CD4-positive, alpha-beta T cell treated with Interleukin-2 at 100 ng/mL for 4 hours (primary cell): ENCODE measurements around the gene GTF2H1.
"Not testable (repeated sequence)": the region's sequence is repeated elsewhere in the genome, so short reads cannot be mapped to it uniquely, and the experiment has no call there.

Source experiments
- DNase-seq: peaks from one replicate; pipeline ENCODE4 v3.0.0-alpha.2; 2020; ENCODE audit warnings: low spot score

GTF2H1 gene

DNA sequence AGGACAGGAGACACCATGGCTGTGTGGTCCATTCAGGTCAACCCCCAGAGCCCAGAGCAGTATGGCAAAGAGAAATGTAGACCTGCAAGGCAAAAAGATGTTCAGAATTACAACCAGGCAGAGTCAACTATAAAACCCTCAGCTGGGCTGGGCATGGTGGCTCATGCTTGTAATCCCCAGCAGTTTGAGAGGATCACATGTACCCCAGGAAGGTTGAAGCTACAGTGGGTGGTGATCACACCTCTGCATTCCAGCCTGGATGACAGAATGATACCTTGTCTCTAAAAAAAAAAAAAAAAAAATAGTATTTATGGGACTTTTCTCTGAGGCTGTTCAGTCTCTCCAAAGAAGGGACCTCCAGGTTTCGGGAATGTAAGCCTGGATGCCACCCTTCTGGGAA, 53.6 kb downstream of the GTF2H1 start:
- no peak for DNase-seq

DNA sequence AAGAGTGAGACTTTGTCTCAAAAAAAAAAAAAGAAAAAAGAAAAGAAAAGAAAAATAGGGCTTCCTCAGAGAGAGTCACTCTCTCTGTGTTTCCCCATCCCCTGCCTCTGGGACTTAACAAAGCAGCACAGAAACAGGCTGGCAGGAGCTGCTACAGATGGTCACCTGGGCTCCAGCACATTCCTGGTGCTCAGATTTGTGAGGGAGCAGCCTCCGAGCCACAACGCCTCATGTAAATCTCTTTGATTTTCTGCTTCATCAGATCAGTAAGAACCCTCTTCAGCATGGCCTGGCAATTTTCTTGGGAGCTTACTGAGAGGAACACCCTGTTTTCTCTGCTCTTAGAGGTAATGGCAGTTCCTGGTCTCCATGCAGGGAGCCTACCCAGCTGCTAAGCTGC, 56.8 kb downstream of the GTF2H1 start:
- no peak for DNase-seq

DNA sequence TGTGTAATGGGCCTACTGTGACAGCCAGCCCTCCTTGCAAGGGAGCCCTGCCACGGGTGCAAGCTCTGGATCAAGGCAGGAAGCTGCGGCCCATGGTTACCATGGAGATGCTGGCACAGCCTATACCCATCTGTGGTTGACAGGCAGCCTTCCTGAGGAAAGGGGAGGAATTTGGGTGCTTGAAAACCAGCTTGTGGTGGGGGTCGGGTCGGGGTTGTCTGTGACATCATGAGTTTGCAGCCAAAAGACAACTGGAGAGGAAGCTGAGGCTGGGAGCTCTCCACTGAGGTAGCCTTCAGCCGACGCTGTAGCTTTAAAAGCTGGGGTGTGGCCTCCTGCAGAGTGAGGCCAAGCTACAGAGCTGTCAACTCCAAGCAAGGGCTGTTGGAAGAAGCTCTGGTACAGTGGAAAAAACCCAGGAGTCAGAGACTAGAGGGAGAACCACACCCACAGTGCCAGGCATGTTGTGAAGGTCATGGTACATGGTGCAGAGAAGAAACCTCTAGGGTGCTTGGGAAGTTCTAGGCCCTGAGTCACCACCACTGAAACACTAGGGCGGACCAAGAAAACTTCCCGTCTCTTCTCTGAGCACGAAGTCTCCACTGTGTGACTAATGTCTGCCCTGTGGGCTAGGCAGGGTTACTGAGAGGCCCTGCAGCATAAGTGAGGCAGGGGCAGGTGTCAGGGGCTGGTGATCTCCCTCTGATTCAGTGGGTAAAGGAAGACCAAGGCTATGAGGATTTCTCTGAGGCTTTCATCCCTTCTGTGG, 61.2 kb downstream of the GTF2H1 start:
- DNase-seq = peak; percentile 88

DNA sequence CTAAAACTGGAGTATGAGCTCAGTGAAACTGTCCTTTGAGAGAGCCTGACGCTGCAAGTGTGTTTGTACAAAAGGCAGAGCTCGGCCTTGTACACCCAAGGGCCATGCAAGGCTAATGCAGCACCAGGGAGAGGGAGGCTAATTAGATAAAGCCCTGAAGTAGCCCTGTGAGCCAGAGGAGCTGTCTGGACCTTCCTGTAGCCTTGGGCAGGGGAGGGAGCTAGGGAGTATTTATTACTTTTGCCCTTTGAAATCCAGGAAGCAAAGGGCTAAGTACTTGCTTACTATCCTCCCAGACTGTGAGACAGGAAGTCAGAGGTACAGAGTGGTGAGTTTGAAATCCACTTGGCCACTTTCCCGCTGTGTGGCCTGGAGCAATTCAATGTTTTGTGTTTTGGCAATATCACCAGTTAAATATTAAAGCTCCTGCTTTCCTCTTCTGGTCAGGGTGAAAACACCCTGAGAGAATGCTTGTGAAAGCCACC, 61.8 kb downstream of the GTF2H1 start:
- peak; percentile 34 for DNase-seq

DNA sequence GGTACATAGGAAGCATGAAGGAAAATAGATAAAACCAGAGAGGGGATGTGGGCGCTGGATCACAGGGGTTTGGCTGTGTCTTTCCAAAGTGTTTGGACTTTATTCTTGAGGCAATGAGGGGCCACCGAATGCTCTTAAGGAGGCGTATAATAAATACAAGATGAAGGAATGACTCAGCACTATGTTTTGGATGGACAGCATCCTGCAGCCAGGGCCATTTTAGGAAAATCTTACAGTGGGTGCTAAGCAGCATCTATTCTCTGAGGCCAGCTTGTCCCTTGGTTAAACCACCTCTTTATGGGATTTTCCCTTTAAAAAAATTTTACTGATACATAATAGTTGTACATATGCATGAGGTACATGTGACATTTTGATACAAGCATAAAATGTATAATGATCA, 67.7 kb downstream of the GTF2H1 start:
- DNase-seq = no peak

DNA sequence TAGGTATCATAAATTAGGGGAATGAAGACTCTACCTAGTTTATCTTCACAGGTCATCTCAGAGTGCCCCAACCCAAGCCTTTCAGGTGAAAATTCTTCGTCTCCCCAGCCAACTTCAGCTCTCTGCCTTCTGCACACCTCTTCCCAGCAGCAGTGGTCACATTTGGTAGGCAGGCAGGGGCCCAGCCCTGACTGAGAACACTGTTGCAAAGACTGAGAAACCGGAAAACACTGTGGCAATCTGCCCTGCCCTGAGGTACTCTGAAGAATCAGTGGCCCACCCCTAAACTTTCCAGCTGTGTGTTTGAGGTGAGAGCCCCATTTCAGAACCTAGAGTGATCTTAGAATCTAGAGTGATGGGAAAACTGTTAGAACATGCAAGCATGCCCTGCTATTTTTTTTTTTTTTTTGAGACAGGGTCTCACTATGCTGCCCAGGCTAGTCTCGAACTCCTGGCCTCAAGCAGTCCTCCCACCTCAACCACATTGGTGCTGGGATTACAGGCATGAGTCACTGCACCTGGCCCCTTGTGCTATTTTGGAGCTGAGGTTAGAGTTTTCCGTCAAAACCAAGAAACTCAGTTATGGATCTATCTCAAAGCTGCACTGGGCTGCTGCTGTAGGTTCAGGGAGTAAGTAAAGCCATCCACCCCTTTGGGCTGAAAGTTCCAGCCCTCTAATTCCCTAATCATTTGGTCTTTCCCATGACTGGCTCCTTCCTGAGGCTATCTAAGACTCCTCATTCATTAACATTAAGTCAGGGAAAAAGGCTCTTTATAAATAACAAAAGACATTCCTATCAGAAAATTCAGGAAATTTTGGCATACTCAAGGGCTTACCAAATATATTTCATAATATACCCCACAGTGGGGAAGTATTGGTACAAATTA, 70.3 kb downstream of the GTF2H1 start:
- DNase-seq = no peak

DNA sequence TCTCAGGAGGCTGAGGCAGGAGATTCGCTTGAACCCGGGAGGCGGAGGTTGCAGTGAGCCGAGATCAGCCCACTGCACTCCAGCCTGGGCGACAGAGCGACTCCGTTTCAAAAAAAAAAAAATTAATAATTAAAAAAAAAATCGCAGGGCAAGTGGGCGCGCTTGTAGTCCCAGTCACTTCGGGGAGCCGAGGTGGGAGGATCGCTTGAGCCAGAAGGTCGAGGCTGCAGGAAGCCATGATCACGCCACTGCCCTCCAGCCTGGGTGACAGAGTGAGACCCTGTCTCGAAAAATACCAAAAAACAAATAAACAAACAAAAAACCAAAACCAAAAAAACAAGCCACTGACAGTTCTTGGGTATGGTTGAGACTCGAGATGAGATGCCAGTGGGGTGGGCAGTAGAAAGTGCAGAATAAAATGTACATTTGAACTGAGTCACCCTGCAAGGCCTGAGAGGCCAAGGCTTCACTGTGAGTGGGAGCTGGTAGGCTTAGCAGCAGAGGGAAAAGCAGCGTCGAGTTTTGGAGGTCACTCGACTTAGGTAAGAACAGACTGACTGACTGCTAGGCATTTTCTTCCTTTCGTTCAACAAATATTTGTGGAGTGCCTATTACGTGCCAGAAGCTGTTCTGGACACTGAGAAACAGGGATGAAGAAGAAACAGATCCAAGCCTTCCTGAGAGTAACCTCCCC, 71.4 kb downstream of the GTF2H1 start:
- no peak for DNase-seq

DNA sequence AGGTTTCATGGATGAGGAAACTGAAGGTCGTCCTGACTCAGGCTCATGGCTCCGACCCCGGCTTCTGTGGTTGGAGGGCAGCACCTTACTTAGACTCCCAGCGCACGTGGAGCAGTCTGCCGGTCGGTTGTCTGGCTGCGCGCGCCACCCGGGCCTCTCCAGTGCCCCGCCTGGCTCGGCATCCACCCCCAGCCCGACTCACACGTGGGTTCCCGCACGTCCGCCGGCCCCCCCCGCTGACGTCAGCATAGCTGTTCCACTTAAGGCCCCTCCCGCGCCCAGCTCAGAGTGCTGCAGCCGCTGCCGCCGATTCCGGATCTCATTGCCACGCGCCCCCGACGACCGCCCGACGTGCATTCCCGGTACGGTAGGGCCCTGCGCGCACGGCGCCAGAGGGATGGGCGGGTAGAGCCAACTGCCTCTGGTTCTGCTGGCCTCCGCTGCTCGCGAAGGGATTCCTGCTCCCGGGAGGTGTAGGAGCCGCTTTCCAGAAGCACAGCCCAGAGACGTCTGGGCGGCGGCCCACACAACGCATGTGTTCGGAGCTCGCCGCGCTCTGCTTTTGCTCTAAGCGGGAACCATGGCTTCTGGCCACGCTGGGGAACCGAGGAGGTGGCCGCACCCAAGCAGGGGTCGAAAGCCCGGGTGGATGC, 72.0 kb downstream of the GTF2H1 start, which contains the start of gene LDHA:
TSS of gene LDHA (plus strand) at position 289 of the 653 bp plus-strand sequence. CDS start 2,280 bp downstream, outside the sequence.
- peak; percentile 98 for DNase-seq

DNA sequence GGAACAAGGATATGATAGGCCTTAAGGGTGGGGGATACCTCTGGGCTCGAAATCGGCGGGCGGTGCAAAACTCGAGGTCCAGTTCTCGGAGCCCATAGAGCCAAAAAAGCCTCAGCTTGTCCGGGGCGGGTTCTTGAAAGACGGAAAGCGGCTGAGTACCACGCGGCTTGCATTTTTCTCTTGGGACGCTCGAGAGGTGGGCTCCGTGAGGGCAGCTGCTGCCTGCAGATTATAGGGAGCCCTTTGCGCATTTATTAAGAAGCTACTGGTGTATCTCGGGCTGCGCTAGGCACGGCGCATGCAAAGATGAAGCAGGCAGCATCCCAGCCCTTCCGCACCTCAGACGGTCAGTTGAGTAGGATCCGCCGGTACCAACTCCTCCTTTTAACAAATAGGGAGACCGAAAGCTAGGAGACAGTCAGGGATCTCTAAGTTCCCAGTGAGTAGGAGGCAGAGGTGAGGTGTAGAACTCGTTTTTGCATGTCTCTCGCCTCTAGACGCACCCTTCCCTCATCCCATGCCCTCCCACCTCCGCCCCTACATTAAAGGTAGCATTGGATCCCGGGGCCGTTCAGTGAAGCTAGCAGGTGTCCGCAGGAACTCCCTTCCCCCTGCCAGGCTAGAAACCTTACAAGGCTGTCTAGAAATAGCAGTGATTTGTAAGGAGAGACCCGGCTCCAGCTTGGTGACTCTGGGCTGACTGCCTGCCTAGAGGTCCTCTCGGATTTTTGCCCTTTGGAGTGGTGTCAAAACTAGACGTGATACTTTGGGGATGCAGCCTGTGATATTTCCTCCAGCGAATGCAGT, 72.8 kb downstream of the GTF2H1 start:
- DNase-seq = peak; percentile 8

DNA sequence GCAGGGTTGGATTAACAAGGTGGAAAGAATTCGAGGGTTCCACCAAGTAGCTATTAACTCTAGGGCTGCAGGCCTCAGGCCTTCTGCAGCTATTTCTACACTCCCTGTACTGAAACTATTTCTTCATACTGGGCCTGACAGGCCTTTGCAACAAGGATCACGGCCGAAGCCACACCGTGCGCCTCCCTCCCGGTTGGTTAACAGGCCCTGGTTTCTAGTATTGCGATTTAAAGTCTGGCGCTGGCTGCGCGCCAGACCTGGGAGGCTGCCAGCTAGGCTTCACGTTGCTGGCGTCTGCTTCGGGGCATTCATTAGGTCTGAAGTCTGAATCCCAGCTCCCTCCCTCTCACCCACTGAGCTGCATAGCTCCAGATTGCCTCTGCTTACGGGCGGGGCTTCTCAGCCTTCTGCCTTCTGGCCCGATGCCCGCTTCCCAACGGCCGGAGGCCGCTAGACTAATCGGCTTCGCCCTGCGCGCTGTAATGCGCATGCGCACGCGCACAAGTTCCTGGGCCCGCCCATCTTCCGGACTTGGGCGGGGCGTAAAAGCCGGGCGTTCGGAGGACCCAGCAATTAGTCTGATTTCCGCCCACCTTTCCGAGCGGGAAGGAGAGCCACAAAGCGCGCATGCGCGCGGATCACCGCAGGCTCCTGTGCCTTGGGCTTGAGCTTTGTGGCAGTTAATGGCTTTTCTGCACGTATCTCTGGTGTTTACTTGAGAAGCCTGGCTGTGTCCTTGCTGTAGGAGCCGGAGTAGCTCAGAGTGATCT, 73.6 kb downstream of the GTF2H1 start:
- peak; percentile 97 for DNase-seq

DNA sequence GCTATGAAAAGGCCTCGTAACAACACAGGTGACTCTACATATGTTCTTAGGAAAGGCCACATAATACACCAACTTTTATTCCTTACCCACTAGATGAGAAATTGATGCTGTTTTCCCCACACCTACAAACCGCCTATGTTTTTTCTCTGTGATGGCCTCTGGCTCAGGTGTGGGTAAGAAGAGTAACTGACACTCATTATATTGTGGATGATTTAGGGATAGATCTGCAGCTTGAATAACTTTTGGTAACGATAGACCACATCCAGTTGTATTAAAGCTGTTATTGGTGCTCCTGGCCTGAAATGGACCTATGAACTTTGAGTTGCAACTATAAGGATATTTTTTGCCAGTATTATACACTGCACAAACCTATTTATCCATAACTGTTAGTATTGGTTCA, 75.6 kb downstream of the GTF2H1 start:
- DNase-seq = no peak

DNA sequence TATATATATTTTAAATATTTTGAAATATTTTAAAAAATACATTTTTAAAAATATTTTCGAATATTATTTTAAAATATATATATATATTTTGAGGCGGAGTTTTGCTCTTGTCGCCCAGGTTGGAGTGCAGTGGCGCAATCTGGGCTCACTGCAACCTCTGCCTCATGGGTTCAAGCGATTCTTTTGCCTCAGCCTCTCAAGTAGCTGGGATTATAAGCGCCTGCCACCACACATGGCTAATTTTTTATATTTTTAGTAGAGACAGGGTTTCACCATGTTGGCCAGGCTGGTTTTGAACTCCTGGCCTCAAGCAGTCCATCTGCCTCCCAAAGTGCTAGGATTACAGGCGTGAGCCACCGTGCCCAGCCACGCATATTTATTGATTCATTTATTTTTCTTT, 78.7 kb downstream of the GTF2H1 start:
- not testable (repeated sequence) for DNase-seq

DNA sequence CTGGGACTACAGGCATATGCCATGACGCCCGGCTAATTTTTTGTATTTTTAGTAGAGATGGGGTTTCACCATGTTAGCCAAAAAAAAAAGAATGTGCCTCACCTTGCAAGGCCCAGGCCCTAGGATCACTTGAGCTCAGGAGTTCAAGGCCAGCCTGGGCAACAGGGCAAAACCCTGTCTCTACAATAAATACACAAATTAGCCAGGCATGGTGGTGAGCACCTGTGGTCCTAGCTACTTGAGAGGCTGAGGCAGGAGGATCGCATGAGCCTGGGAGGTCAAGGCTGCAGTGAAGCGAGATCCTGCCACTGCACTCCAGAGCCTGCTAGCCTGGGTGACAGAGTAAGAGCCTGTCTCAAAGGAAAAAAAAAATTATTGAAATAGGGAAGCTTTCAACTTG, 81.7 kb downstream of the GTF2H1 start:
- no peak for DNase-seq

DNA sequence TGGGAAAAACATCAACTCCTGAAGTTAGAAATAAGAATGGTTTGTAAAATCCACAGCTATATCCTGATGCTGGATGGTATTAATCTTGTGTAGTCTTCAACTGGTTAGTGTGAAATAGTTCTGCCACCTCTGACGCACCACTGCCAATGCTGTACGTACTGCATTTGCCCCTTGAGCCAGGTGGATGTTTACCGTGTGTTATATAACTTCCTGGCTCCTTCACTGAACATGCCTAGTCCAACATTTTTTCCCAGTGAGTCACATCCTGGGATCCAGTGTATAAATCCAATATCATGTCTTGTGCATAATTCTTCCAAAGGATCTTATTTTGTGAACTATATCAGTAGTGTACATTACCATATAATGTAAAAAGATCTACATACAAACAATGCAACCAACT, 85.0 kb downstream of the GTF2H1 start:
- not testable (repeated sequence) for DNase-seq

DNA sequence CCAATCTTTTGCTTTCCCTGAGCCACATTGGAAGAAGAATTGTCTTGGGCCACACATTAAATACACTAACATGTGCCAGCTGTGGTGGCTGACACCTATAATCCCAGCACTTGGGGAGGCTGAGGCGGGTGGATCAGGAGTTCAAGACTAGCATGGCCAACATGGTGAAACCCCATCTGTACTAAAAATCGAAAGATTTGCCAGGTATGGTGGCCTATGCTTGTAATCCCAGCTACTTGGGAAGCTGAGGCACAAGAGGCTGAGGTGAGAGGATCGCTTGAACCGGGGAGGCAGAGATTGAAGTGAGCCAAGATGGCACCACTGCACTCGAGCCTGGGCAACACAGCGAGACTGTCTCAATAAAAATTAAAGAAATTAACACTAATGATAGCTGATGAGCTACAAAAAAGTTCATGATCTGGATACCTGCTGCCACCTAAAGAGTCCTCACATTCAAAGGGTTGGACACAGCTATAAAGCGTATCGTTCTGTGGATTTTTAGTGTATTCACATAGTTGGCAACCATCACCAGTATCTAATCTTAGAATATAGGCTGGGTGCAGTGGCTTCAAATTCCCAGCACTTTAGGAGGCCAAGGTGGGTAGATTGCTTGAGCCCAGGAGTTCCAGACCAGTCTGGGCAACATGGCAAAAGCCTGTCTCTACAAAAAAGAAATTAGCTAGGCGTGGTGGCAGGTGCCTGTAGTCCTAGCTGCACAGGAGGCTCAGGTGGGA, 86.4 kb downstream of the GTF2H1 start:
- no peak for DNase-seq

DNA sequence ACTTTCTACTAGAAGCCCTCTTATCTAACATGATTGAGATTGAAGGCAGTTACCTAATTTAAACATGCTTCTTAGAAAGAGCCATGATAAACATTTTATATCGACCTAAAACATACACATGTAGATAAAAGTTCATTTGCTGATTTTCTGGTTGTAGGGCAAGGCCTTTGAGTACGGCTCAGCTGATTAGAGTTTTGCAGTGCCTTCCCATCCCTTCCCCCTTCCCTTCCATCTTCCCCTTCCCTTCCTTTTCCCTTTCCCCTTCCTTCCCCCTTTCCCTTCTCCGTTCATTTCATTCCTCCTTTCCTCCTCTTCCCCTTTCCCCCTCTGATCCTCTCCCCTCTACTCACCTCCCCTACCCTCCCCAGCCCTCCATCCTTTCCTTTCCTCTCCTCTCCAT, 94.1 kb downstream of the GTF2H1 start:
- no peak for DNase-seq
